Activated CD8-positive, alpha-beta memory T cell treated with anti-CD3 and anti-CD28 coated beads for 1 hour (primary cell): ENCODE measurements around the gene PACC1.
A peak's percentile ranks its signal among the peaks of the same experiment; 100 is the strongest.
"Not testable (repeated sequence)": the region's sequence is repeated elsewhere in the genome, so short reads cannot be mapped to it uniquely, and the experiment has no call there.

Experiments
- DNase-seq, 2 donors: peaks; one replicate each; pipeline ENCODE4 v3.0.0-alpha.2; 2020; ENCODE audit warnings: low read depth in 1 of 2; ENCODE audit errors: extremely low read depth in 1 of 2

Gene PACC1

DNA sequence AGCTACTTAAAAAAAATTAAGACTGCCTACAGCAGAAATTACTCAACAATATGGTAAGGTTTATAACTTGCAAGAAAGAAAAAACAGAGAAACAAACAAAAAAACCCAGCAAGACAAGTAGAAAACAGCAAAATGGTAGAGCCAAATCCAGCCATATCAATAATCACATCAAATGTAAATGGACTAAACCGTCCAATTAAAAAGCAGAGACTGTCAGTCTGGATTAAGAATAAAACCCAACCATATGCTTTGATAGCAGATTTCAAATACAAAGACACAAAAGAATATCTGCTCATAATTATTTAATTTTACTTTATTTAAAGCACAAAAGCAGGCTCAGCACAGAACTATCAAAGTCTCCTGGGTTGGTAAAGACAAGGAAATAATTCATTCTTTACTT lies 17.5 kb downstream of the PACC1 start:
- DNase-seq: no peak

DNA sequence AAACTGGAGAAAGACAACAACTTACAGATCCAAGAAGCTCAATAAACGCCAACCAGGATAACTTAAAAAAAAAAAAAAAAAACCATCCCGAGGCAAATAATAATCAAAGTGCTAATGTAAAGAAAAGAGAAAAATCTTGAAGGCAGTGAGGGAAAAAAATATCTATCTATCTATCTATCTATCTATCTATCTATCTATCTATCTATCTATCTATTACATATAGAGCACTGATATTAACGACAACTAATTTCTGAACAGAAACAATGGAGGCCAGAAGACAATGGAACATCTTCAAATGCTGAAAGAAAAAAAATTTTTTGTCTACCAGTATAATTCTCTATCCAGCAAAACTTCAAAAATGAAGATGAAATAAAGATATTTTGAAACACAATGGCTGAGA lies 18.0 kb downstream of the PACC1 start:
- DNase-seq: no peak

DNA sequence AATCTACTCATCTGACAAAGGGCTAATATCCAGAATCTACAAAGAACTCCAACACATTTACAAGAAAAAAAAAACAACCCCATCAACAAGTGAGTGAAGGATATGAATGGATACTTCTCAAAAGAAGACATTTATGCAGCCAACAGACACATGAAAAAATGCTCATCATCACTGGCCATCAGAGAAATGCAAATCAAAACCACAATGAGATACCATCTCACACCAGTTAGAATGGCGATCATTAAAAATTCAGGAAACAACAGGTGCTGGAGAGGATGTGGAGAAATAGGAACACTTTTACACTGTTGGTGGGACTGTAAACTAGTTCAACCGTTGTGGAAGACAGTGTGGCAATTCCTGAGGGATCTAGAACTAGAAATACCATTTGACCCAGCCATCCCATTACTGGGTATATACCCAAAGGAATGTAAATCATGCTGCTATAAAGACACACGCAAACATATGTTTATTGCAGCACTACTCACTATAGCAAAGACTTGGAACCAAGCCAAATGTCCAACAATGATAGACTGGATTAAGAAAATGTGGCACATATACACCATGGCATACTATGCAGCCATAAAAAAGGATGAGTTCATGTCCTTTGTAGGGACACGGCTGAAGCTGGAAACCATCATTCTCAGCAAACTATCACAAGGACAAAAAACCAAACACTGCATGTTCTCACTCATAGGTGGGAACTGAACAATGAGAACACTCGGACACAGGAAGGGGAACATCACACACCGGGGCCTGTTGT lies 18.8 kb downstream of the PACC1 start:
- DNase-seq: not testable (repeated sequence)

DNA sequence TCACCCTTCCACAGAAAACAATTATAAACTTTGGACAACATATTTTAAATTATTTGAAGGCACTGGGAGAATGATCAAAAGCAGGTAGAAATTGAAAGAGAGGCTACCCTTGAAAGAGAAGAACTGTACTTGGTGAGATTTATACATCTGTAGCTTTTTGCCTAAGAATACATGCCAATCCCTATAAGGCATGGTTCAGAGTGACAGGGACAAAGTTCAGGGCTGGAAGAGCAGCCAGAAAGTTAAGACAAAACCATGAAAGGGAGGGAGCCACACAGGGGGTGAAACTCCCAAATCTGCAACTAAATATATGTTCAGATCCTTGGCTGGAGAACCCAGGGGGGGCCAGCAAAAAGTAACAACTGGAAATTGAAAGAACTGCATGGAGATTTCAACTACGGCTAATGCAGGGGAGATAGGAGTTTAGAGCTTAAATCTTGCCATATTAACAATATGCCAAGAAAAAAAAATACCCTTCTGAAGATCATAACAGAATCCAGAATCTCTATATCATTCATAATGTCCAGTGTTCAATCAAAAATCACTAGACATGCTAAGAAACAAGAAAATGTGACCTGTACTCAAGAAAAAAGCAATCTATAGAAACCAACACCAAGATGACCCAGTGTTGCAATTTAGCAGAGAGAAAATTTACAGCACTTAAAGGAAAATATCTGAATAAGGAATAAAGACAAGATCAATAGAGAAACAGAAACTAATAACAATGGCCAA lies 25.5 kb downstream of the PACC1 start:
- no peak for DNase-seq

DNA sequence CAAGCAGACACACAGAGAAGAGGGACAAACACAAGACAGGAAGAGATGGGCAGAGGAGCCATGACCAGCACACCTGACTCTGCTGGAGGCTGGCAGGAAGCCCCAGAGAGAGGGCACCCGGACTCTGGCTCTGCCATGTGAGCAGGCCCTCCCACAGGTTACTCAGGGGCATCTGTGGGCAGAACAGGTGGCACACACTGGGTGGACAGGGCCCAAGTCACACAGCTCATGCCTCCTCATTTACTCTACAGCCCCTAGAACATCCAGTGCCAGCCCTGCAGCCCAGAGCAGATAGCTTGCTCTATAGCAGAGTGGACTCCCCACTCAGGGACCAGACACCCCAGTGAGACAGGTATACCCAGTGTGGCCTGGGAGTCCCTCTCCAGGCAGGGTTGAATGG lies 28.7 kb downstream of the PACC1 start:
- DNase-seq: no peak

DNA sequence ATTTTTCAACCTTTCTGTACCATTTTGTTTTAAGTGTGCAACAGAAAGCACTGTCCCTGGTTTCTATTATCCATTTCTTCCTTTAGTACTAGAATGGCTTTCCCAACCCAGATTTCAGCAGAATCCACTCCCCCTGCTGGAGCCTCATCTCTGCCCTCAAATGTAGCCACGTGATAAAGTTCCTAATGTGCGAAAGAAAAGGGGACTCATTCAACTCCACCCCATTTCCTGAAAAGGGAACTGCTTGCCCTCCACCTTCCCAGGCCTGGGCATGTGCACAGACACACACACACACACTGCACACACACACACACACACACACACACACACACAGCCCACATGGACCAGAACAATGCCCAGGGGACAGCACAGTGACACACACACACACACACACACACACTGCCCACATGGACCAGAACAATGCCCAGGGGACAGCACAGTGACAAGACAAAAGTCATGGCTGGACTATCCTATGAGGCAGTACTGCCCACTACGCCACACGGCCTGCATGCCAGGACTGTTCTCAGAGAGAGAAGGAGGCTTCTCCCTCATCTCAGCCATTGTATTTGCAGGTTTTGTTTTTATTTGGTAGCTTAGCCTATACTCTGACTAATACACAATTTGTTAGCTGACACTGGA lies 33.2 kb downstream of the PACC1 start:
- DNase-seq: no peak

DNA sequence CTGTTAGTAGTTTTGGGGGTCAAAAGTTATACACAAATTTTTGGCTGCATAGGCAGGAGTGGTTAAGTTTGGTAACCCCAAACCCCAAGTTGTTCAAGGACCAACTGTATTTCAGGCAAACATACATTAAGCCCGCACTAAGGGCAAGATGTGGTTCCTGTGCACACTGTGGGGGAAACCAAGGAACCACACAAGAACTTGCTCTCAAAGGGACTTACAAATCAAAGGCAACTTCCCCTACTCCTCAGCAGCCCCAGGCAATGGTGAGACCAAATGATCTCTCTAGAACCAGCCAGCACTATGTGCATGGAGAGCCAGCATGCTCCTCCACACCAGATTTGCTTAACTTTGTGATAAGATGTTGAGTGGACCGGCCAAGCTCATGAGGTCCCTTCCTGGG lies 35.3 kb downstream of the PACC1 start:
- DNase-seq: no peak

DNA sequence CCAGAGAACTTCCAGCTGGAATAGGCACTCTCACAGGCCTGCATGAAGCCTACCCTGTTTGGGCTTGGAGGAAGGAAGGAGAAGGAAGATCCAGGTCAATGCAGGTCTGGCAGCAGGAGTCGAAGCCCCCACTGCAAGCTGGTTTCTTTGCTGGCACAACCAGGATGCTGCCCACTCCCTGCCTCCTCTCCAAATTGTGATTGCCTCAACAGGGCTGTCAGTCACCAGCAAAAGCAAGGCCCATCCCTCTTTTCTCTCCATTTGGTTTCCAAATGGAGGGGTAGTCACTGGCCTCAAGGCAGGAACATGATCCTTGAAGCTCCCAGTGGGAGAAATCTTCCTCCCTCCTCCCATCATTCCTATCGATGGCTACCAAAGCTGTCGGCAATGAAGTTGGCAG lies 37.0 kb downstream of the PACC1 start:
- no peak for DNase-seq

DNA sequence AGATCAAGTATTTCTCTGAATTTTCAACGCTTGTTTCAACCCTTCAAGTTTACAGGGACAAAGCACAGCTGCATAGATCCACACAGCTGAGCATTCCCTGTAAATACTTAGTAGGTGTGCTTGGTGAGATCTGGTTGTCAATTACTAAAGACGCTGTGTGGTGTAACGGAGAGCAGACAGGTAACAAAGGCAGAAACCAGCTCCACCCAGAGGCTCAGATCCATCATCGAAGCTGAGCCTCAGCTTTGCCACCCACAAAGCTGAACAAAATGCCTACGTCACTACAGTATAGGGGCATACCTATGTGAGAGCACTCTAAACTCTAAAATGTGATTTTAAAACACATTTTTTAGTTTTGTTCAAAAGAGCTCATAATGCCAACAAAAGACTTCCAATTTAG lies 38.7 kb downstream of the PACC1 start:
- no peak for DNase-seq

DNA sequence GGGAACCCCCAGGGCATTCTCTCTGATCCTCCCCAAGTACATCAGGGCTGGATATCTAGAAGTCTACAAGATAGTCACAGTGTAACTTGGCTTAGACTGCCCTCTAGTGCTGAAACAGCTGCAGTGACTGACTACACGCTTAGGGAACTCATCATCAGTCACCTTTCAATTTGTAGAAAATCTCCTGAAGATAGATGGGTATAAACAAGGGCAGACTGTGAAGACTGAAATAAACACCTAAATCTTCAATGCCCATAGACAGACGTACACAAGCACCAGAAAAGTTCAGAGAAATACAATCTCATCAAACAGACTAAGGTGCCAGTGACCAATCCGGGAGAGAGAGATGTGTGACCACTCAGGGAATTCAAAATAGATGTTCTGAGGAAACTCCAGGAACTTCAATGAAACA lies 46.6 kb downstream of the PACC1 start:
- peak in 1 of 2 donors; percentile 7 for DNase-seq

DNA sequence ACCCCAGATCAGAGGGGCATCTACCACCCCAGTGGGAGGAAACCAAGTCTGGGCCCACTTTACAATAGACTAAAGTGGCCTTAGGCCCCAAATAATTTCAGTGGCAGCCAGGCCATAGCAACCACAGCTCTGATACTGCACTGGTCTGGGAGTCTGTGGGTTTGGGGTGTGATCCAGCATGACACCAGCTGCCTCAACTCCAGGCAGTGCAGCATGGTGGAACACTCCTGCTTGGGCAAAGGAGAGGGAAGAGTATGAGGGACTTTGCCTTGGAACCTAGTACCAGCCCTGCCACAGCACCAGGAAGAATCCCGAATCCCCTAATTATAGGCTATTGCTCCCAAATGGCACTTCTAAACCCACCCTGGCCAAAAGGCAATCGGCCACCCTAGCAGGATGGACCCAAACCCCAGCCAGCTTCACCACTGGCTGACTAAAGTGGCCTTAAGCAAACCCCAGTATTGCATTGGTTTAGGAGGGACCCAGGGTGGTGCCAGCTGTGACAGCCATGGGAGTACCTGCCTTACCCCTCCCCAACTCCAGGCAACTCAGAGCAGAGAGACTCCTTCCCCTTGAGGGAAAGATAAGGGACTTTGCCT lies 47.1 kb downstream of the PACC1 start:
- no peak for DNase-seq

DNA sequence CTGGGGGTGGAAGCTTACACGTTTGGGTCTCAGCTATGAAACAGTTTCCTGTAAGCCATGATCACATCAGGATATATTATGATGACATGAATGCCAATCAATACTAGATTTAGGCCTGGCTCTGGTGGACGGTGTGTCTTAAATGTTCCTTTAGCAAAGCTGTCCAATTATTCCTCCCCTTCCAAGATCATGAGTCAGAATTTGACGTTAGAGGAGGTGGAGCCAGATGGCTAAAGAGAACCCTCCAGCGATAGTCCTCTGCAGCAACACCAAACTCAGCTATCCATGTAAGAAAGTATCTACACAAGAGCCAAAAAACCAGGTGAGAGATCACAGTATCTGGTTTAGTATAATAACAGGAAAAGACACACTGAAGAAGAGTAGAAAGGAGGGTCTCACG lies 47.8 kb downstream of the PACC1 start:
- no peak for DNase-seq

DNA sequence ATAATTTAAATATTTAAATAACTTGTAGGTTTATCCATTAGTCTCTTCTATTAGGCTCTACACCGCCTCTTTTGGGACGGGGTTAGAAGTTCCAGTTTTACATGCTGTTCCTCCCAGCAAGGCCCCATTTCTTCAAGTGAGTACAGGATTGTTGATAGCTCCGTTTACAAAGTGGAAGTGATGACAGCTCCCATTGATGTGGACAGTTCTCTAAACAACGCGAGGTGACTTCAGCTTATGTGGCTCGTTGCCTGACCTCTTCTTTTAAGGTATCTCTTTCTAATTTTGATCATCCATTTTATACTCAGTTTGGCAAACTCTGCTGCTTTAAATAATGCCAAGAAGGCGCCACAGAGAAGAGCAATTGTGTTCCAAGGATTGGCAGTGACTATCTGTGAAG lies 49.7 kb downstream of the PACC1 start:
- DNase-seq: no peak

DNA sequence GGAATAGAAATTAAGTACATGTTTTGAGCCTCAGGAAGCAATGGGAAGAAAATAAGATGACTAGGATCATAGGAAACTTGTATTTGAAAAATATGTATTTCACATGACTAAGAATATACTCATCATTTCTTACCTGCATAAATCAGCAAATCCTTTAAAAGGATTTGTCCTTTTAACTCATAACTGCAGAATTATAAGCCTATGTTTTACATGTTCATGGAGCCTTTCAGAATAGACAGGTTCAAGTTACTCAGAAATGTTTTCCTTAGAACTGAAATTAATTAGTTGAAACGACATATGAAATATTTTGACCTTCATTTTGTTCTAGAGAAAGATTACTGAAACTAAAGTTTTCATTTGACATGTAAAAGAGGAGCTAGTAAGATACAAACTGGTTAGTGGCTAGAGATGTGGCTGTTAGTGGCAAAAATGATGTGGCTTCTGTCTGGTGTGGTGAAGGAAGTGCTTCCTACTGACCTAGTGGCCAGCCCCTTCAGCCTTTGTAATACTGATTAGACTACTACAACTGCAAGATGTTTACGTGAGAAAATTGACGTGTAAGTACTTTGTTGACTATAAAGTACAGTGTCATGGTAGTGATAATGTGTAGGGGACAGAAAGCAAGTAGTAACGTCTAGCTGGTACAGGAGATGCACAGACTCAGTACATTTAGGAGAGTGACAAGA lies 54.7 kb downstream of the PACC1 start:
- no peak for DNase-seq

DNA sequence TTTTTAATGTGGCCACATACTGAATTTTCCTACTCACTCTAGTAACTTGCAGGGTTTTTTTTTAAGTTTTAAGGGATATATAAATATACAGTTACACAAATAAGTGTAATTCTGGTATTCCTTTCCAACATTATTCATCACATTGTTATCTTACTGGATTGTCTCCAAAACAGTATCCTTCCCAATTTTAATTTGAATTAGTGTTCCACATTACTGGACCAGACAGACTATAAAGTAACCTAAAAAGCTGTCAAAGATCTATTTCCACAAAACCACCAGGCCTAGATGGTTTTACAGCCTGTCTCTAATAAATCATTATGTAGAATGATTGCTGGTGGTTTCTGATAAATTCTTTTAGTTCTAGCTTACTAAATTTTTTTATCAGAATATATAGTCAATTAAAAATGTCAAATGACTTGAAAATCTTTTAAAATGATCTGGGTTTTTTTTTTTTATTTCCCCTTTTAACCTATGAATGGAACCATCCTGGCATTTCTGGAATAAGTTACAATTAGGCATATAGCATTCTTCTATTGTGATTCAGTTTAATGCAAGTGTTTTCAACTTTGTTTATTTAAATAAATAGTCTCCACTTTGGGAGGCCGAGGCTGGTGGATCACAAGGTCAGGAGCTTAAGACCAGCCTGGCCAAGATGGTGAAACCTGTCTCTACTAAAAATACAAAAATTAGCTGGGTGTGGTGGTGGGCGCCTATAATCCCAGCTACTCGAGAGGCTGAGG lies 59.3 kb downstream of the PACC1 start:
- DNase-seq: no peak

DNA sequence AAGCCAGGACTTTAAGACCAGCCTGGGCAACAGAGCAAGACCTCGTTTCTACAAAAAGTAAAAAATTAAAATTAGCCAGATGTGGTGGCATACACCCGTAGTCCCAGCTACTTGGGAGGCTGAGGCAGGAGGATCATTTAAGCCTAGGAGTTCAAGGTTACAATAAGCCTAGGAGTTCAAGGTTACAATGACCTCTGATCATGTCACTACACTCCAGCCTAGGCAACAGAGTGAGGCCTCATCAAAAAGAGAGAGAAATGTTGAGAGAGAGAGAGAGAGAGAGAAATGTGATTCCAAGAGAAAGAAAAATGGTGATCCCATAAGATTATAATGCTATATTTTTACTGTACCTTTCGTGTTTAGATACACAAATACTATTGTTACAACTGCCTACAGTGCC lies 60.2 kb downstream of the PACC1 start:
- DNase-seq: no peak

DNA sequence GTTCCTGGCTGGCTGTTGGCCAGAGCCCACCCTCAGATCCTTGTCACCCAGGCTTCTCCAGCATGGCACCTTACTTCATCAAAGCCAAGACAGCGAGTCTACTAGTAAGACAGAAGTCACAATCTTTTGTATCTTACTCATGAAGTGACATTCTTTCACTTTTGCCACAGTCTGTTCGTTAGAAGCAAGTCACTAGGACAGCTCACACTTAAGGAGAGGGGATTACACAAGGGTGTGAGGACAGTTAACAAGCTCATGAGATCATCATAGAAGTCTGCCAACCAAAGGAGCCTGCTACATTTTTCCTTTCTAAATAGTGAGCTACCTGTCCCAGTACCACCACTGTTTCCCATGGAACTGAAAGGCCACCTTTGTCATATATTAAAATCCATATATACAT lies 61.5 kb downstream of the PACC1 start:
- DNase-seq: no peak

DNA sequence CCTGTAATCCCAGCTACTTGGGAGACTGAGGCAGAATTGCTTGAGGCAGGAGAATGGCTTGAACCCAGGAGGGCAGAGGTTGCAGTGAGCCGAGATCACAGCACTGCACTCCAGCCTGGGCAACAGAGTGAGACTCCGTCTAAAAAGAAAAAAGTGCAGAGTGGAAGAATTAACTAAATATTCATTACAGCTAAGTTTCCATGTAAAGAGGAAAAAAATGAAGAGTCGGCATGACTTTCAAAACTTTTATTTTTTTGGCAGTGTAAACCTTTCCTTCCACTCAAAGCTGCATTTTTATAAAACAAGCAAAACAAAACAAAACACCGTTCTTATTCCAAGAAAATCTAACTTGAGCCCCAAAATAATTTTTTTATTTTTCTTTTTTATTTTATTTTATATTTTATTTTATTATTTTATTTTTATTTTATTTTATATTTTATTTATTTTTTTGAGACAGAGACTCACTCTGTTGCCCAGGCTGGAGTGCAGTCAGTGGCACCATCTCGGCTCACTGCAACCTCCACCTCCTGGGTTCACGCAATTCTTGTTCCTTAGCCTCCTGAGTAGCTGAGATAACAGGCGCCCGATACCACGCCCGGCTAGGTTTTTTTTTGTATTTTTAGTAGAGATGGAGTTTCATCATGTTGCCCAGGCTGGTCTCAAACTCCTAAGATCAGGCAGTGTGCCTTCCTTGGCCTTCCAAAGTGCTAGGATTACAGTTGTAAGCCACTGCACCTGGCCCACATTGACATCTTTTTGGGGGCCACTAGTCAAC lies 62.9 kb downstream of the PACC1 start:
- DNase-seq: no peak

DNA sequence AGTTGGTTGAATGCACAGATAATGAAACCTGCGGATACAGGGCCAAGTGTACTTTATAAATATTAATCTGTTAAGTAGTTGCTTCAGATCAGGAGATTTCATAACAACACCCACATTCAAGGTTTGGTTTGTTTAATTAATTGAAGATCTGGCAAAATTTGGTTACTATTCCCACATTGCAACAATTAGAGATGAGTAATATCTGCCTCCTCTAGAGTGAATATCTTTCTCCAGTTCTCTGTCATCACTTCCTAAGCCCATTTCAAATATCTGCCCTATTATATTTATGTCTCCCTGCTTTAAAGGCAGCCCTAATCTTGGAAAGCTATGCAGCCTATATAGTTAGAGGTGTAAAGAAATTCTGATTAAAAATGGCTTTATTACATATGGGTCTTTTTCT lies 68.1 kb downstream of the PACC1 start:
- no peak for DNase-seq

DNA sequence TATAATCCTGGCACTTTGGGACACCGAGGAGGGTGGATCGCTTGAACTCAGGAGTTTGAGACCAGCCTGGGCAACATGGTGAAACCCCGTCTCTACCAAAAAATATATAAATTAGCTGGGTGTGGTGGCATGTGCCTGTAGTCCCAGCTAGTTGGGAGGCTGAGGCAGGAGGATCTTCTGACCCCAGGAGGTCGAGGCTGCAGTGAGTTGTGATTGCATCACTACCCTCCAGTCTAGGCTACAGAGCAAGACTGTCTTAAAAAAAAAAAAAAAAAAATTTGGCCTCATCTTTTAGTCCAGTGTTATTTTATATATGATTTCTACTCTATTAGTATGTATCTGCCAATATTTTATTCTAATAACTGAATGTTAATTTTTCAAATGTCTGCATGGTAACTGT lies 69.8 kb downstream of the PACC1 start:
- DNase-seq: no peak
